ENCODE measurements around the gene AP3M1. TPM values are rescaled to one million over a fixed set of nuclear protein-coding genes. Genes with fewer than 3 reads are reported as not detected.

Gene AP3M1
- total and polyA plus RNA-seq, 10 donors: 7.3 to 39.5 (median 33.3) TPM

- Histone ChIP-seq H3K27me3 (replicated peaks in 1 of 7) (no peaks in the 10 kb centered on the region), H3K36me3 (peaks cover 0 to 95% (median 82%) of the 10 kb centered on the region in 6 donors), H3K4me3 (no peak overlapping the region), H3K4me1 (peaks cover 0 to 19% (median 0%) of the 10 kb centered on the region in 6 donors), H3K27ac (no peak overlapping the region), H3K9me3 (no peaks in the 10 kb centered on the region)
- 94 to 97% (median 96%) methylated on average over 3 of the region's 3 CpGs for WGBS, 5 donors
- intact Hi-C loops (cut with DNase I; ENCODE audit: low total_unique reads): no loop called here
- DNase-seq: no peak
- no peak for TF ChIP-seq POLR2A (IDR thresholded peaks at IDR 0.05)
- TF ChIP-seq POLR2AphosphoS5 (IDR thresholded peaks at IDR 0.05): no peak
- no peak for TF ChIP-seq CTCF (IDR thresholded peaks at IDR 0.05 in 8 of 11, conservative IDR thresholded peaks at IDR 0.05 in 3 of 11)
These were observed 15.2 kb downstream of the AP3M1 start for GRCh38 chr10:74135452-74135851.

- intact Hi-C loops (cut with DNase I; ENCODE audit: low total_unique reads): no loop called here
- no peaks in the 10 kb centered on the region for H3K9me3 ChIP-seq
- no peaks in the 10 kb centered on the region for H3K27me3 ChIP-seq (replicated peaks in 1 of 7)
- 94 to 97% (median 96%) methylated on average over 11 of the region's 11 CpGs for WGBS, 5 donors
- no peak overlapping the region for H3K27ac ChIP-seq
- H3K36me3 ChIP-seq: peaks cover 0 to 97% (median 90%) of the 10 kb centered on the region in 6 donors
- no peak overlapping the region for H3K4me3 ChIP-seq
- no peak for DNase-seq
- TF ChIP-seq POLR2A (IDR thresholded peaks at IDR 0.05) (no peak), POLR2AphosphoS5 (IDR thresholded peaks at IDR 0.05) (no peak), CTCF (IDR thresholded peaks at IDR 0.05 in 8 of 11, conservative IDR thresholded peaks at IDR 0.05 in 3 of 11) (no peak)
- peaks cover 0 to 11% (median 0%) of the 10 kb centered on the region in 6 donors for H3K4me1 ChIP-seq
These were observed 16.5 kb downstream of the AP3M1 start for GRCh38 chr10:74133923-74134820.

- peaks cover 4 to 100% (median 83%) of the 10 kb centered on the region in 6 donors for H3K36me3 ChIP-seq
These were observed 27.5 kb downstream of the AP3M1 start for GRCh38 chr10:74123081-74123480.

More at GRCh38 chr10:74123081-74123480, 27.5 kb downstream of the AP3M1 start:
- Histone ChIP-seq H3K4me3 (no peak overlapping the region), H3K27me3 (replicated peaks in 1 of 7) (no peaks in the 10 kb centered on the region), H3K4me1 (peaks cover 0 to 43% (median 10%) of the 10 kb centered on the region in 6 donors), H3K9me3 (no peaks in the 10 kb centered on the region), H3K27ac (peak overlapping the region in 2 of 8 donors; percentile 21 to 24)
- no peak for TF ChIP-seq POLR2A (IDR thresholded peaks at IDR 0.05)
- TF ChIP-seq CTCF (IDR thresholded peaks at IDR 0.05 in 8 of 11, conservative IDR thresholded peaks at IDR 0.05 in 3 of 11): no peak
- TF ChIP-seq POLR2AphosphoS5 (IDR thresholded peaks at IDR 0.05): no peak
- no peak for DNase-seq
- 22 to 74% (median 37%) methylated on average over 1 of the region's 1 CpG for WGBS, 5 donors
- intact Hi-C loops (cut with DNase I; ENCODE audit: low total_unique reads): no loop called here
